GM12878 (cell line): Measurements from ENCODE around the gene CACNA1A. TPM values are rescaled to one million over a fixed set of nuclear protein-coding genes. Genes with fewer than 3 reads are reported as not detected.
"Not testable (repeated sequence)": the region's sequence is repeated elsewhere in the genome, so short reads cannot be mapped to it uniquely, and the experiment has no call there.

ENCODE experiments used
- ATAC-seq: fragments of 200-7000 bp; cut with Tn5 transposase; 3 replicates; pipeline ENCODE4 v1.9.1; 2020; ENCODE audit warnings: mild to moderate bottlenecking, moderate library complexity
- BruUV-seq: library from RNA; stranded (reverse); fragments of 400-500 nt; replicated peaks from 2 replicates; lab custom pipeline; 2021; lab: Mats Ljungman, UMichigan
- CTCF ChIA-PET: fragments of 300-600 bp; sonication (Branson Sonifier 250); formaldehyde crosslinking; extraction: SDS; loops from one replicate; lab custom pipeline; 2021; ENCODE audit warnings: inconsistent platforms; lab: Yijun Ruan, JAX
- POLR2A ChIA-PET: fragments of 350-600 bp; formaldehyde crosslinking; extraction: SDS; loops from one replicate; lab custom pipeline; 2021; ENCODE audit warnings: inconsistent platforms; lab: Charles Lee
- RAD21 ChIA-PET: fragments of 300-600 bp; sonication (Branson Sonifier 250); formaldehyde crosslinking; loops from one replicate; lab custom pipeline; 2023; ENCODE audit warnings: antibody characterized with exemption; ENCODE audit not compliant: unreplicated experiment; lab: Charles Lee
- SMC1A ChIA-PET: fragments of 300-600 bp; sonication (Branson Sonifier 250); formaldehyde crosslinking; loops from one replicate; lab custom pipeline; 2023; ENCODE audit not compliant: unreplicated experiment, uncharacterized antibody; lab: Charles Lee
- DNase-seq: peaks from one replicate; pipeline ENCODE4 v3.0.0-alpha.2; 2011; ENCODE audit warnings: low read depth, low spot score
- FAIRE-seq: peaks from 3 replicates; lab custom pipeline; 2011; peaks lifted over from hg19 to GRCh38; lab: Jason Lieb, UNC
- H2AFZ ChIP-seq: 2 replicates; pipeline ENCODE4 v1.6.0; 2011; ENCODE audit warnings: low read depth, low read length, control low read depth; ENCODE audit not compliant: control insufficient read depth
- H3K27ac ChIP-seq: 2 replicates; pipeline ENCODE4 v1.5.1; 2011; ENCODE audit warnings: control low read depth; ENCODE audit not compliant: control insufficient read depth, insufficient read depth
- H3K27me3 ChIP-seq, 2 experiments: replicated peaks in 1 of 2; 2 replicates each; pipeline versions ENCODE4 v1.6.0 to v1.6.1; 2011; ENCODE audit warnings: low read length in 1 of 2; ENCODE audit not compliant: control insufficient read depth in 2 of 2, insufficient read depth in 2 of 2
- H3K36me3 ChIP-seq, 2 experiments: 2 replicates each; pipeline ENCODE4 v1.5.1; 2011; ENCODE audit warnings: low read length in 1 of 2; ENCODE audit not compliant: control insufficient read depth in 2 of 2, insufficient read depth in 2 of 2
- H3K4me1 ChIP-seq: 2 replicates; pipeline ENCODE4 v1.6.1; 2011; ENCODE audit warnings: mild to moderate bottlenecking, low read length, moderate library complexity, mixed read lengths; ENCODE audit not compliant: control insufficient read depth, insufficient read depth
- H3K4me2 ChIP-seq: 2 replicates; pipeline ENCODE4 v1.6.0; 2011; ENCODE audit warnings: control low read depth; ENCODE audit not compliant: control insufficient read depth, insufficient read depth
- H3K4me3 ChIP-seq: fragments of 200-600 bp; sonication (generic); 2 replicates; pipeline ENCODE4 v1.5.1; 2016
- H3K79me2 ChIP-seq: 2 replicates; pipeline ENCODE4 v1.6.0; 2011; ENCODE audit warnings: low read length; ENCODE audit not compliant: control insufficient read depth, insufficient read depth
- H3K9ac ChIP-seq: 2 replicates; pipeline ENCODE4 v1.8.0; 2011; ENCODE audit warnings: low read length, control low read depth, mixed read lengths; ENCODE audit not compliant: control insufficient read depth, insufficient read depth
- H3K9me3 ChIP-seq: replicated peaks from 3 replicates; pipeline ENCODE4 v1.5.1; 2011; ENCODE audit warnings: mild to moderate bottlenecking, low read length; ENCODE audit not compliant: control insufficient read depth, insufficient read depth
- H4K20me1 ChIP-seq: 2 replicates; pipeline ENCODE4 v1.6.0; 2011; ENCODE audit not compliant: control insufficient read depth, insufficient read depth
- CBX5 ChIP-seq: sonication (generic); IDR thresholded peaks from 2 replicates; pipeline ENCODE4 v1.6.1; 2016; ENCODE audit warnings: low read depth, moderate library complexity, mild to moderate bottlenecking, inconsistent platforms
- PAX8 ChIP-seq: fragments of 450-650 bp; IDR thresholded peaks from 2 replicates; pipeline ENCODE4 v1.6.1; 2017; ENCODE audit warnings: mild to moderate bottlenecking, moderate library complexity
- SREBF2 ChIP-seq: IDR thresholded peaks from 2 replicates; pipeline ENCODE4 v1.6.1; 2012; ENCODE audit warnings: mild to moderate bottlenecking, low read length
- WGBS: methylation state at CpG from one replicate; pipeline ENCODE4 v1.1.6; 2016; ENCODE audit warnings: low lambda C conversion rate; ENCODE audit not compliant: insufficient replicate concordance, insufficient coverage; ENCODE audit errors: missing lambda C conversion rate; 5-methylcytosine and 5-hydroxymethylcytosine counted together
- in situ Hi-C: fragments of 300-500 bp; cut with MboI; formaldehyde crosslinking; loops from 9 replicates; pipeline ENCODE4 v1.14.3; 2018; ENCODE audit warnings: mixed read lengths
- intact Hi-C: fragments of 100-400 bp; cut with micrococcal nuclease; formaldehyde crosslinking; loops from one replicate; pipeline ENCODE4 v1.14.2; 2022; ENCODE audit not compliant: unreplicated experiment
- polyA plus RNA-seq, 11 experiments: library from polyadenylated mRNA; depleted of rRNA in 4 of 11; unstranded in 6 of 11; stranded (reverse) in 5 of 11; fragments of >200 nt; fragmentation: Nextera tagmentation in 4 of 11; fragmentation: Illumina TruSeq in 1 of 11; extraction: Ambion mirVana in 4 of 11; extraction: Trizol in 1 of 11; gene quantifications; 1 replicate in 1 of 11; 2 replicates in 10 of 11; pipeline versions ENCODE4 v1.2.1 to v1.2.3, GENCODE V29; 2011 to 2016; ENCODE audit warnings: inconsistent platforms in 2 of 11, missing spikeins in 2 of 11, low read depth in 1 of 11
- total RNA-seq, 4 experiments: library from RNA; depleted of rRNA in 3 of 4; stranded (reverse); fragments of >200 nt in 3 of 4; fragmentation: Illumina TruSeq in 1 of 4; extraction: Trizol in 1 of 4; gene quantifications; 2 replicates each; pipeline versions ENCODE4 v1.2.1 to v1.2.3, GENCODE V29; 2013 to 2021
- TF ChIP-seq, protein P1 (sequence below): fragments of 450-650 bp; IDR thresholded peaks from 2 replicates; pipeline ENCODE4 v1.6.1; 2017; ENCODE audit warnings: mild to moderate bottlenecking
- TF ChIP-seq, protein P2 (sequence below): fragments of 450-650 bp; conservative IDR thresholded peaks from 2 replicates; pipeline ENCODE4 v1.6.1; 2017; ENCODE audit warnings: mild to moderate bottlenecking, moderate library complexity
- TF ChIP-seq, protein P3 (sequence below): fragments of 450-650 bp; IDR thresholded peaks from 2 replicates; pipeline ENCODE4 v1.6.1; 2018; ENCODE audit warnings: borderline replicate concordance, mild to moderate bottlenecking; ENCODE audit not compliant: partially characterized antibody
- TF ChIP-seq, protein P4 (sequence below): IDR thresholded peaks from 2 replicates; pipeline ENCODE4 v1.6.1; 2011; ENCODE audit warnings: mild to moderate bottlenecking, low read depth, low read length, moderate library complexity; ENCODE audit not compliant: insufficient replicate concordance

Gene CACNA1A
- total and polyA plus RNA-seq, 10 of the 15 experiments (the other 5 are each of a cell fraction or from before 2014, with no cell fraction given) = 1.1 to 4.4 (median 2.5) TPM

DNA sequence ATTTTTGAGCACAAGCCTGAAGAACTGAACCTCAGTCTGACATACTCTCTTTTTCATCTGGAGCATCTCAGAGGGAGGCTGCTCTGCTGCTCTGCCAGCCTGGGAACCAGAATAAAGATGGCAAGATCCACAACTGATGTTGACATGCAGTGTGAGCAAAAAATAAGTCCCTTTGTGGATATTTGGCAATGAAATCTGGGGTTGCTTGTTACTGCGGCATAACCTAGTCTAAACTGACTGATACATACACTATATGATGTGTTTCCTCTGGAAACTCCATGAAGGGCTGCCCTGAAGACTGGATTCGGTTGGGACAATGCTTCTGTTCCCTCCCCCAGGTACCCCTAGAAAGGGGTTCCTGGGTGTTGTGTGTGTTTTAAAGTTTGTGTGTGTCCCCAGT lies 249.4 kb downstream of the CACNA1A start (continued):
- TF ChIP-seq, protein P1, sequence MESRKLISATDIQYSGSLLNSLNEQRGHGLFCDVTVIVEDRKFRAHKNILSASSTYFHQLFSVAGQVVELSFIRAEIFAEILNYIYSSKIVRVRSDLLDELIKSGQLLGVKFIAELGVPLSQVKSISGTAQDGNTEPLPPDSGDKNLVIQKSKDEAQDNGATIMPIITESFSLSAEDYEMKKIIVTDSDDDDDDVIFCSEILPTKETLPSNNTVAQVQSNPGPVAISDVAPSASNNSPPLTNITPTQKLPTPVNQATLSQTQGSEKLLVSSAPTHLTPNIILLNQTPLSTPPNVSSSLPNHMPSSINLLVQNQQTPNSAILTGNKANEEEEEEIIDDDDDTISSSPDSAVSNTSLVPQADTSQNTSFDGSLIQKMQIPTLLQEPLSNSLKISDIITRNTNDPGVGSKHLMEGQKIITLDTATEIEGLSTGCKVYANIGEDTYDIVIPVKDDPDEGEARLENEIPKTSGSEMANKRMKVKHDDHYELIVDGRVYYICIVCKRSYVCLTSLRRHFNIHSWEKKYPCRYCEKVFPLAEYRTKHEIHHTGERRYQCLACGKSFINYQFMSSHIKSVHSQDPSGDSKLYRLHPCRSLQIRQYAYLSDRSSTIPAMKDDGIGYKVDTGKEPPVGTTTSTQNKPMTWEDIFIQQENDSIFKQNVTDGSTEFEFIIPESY = no peak
- TF ChIP-seq PAX8 (no peak), SREBF2 (no peak), CBX5 (no peak)
- TF ChIP-seq, protein P2, sequence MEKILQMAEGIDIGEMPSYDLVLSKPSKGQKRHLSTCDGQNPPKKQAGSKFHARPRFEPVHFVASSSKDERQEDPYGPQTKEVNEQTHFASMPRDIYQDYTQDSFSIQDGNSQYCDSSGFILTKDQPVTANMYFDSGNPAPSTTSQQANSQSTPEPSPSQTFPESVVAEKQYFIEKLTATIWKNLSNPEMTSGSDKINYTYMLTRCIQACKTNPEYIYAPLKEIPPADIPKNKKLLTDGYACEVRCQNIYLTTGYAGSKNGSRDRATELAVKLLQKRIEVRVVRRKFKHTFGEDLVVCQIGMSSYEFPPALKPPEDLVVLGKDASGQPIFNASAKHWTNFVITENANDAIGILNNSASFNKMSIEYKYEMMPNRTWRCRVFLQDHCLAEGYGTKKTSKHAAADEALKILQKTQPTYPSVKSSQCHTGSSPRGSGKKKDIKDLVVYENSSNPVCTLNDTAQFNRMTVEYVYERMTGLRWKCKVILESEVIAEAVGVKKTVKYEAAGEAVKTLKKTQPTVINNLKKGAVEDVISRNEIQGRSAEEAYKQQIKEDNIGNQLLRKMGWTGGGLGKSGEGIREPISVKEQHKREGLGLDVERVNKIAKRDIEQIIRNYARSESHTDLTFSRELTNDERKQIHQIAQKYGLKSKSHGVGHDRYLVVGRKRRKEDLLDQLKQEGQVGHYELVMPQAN = no peak
- TF ChIP-seq, protein P3, sequence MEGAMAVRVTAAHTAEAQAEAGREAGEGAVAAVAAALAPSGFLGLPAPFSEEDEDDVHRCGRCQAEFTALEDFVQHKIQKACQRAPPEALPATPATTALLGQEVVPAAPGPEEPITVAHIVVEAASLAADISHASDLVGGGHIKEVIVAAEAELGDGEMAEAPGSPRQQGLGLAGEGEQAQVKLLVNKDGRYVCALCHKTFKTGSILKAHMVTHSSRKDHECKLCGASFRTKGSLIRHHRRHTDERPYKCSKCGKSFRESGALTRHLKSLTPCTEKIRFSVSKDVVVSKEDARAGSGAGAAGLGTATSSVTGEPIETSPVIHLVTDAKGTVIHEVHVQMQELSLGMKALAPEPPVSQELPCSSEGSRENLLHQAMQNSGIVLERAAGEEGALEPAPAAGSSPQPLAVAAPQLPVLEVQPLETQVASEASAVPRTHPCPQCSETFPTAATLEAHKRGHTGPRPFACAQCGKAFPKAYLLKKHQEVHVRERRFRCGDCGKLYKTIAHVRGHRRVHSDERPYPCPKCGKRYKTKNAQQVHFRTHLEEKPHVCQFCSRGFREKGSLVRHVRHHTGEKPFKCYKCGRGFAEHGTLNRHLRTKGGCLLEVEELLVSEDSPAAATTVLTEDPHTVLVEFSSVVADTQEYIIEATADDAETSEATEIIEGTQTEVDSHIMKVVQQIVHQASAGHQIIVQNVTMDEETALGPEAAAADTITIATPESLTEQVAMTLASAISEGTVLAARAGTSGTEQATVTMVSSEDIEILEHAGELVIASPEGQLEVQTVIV = no peak
- TF ChIP-seq, protein P4, sequence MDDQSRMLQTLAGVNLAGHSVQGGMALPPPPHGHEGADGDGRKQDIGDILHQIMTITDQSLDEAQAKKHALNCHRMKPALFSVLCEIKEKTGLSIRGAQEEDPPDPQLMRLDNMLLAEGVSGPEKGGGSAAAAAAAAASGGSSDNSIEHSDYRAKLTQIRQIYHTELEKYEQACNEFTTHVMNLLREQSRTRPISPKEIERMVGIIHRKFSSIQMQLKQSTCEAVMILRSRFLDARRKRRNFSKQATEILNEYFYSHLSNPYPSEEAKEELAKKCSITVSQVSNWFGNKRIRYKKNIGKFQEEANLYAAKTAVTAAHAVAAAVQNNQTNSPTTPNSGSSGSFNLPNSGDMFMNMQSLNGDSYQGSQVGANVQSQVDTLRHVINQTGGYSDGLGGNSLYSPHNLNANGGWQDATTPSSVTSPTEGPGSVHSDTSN = no peak

DNA sequence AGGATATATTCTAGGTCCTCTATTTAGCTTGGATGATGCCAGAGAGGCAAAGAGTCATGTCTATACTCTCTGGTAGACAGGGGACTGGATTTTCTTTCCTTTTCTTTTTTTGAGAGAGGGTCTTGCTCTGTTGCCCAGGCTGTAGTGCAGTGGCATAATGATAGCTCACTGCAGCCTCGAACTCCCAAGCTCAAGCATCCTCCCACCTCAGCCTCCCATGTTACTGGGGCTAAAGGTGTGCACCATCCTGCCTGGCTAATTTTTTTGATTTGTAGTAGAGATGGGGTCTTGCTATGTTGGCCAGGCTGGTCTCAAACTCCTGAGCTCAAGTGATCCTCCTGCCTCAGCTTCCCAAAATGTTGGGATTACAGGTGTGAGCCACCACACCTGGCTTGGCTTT lies 249.9 kb downstream of the CACNA1A start:
- WGBS = 10% methylated on average over 1 of the region's 1 CpG
- DNase-seq, SMC1A ChIA-PET, BruUV-seq, POLR2A ChIA-PET, H3K4me1 ChIP-seq, ATAC-seq, intact Hi-C loops, H3K27me3 ChIP-seq, FAIRE-seq, in situ Hi-C loops, RAD21 ChIA-PET, H2AFZ ChIP-seq, CTCF ChIA-PET, H3K4me3 ChIP-seq, H4K20me1 ChIP-seq, H3K79me2 ChIP-seq, H3K9me3 ChIP-seq, H3K9ac ChIP-seq, H3K36me3 ChIP-seq, H3K27ac ChIP-seq, H3K4me2 ChIP-seq: not testable (repeated sequence)
